Liver (tissue), 3 donors: ENCODE measurements around the gene IL17RB.

Experiments used
- EGR1 ChIP-seq, 2 donors: IDR thresholded peaks; 2 replicates each; pipeline ENCODE4 v1.6.1; 2016 to 2018; ENCODE audit warnings: antibody characterized with exemption in 2 of 2, low read depth in 2 of 2
- FOXA1 ChIP-seq: IDR thresholded peaks from 2 replicates; pipeline ENCODE4 v1.6.1; 2016; ENCODE audit warnings: antibody characterized with exemption
- HNF4A ChIP-seq, 2 donors: conservative IDR thresholded peaks; 2 replicates each; pipeline ENCODE4 v1.6.1; 2016; ENCODE audit warnings: antibody characterized with exemption in 2 of 2, mild to moderate bottlenecking in 2 of 2
- HNF4G ChIP-seq: IDR thresholded peaks from 2 replicates; pipeline ENCODE4 v1.6.1; 2016; ENCODE audit warnings: antibody characterized with exemption
- JUND ChIP-seq, 2 donors: IDR thresholded peaks; 2 replicates each; pipeline ENCODE4 v1.6.1; 2016; ENCODE audit warnings: antibody characterized with exemption in 2 of 2
- RAD21 ChIP-seq, 2 donors: IDR thresholded peaks; 2 replicates each; pipeline ENCODE4 v1.6.1; 2016; ENCODE audit warnings: antibody characterized with exemption in 2 of 2, mild to moderate bottlenecking in 2 of 2
- SP1 ChIP-seq: IDR thresholded peaks from 2 replicates; pipeline ENCODE4 v1.6.1; 2018; ENCODE audit warnings: antibody characterized with exemption, mild to moderate bottlenecking
- TAF1 ChIP-seq: conservative IDR thresholded peaks from 2 replicates; pipeline ENCODE4 v1.6.1; 2016; ENCODE audit warnings: antibody characterized with exemption, mild to moderate bottlenecking
- YY1 ChIP-seq: IDR thresholded peaks from 2 replicates; pipeline ENCODE4 v1.6.1; 2016; ENCODE audit warnings: antibody characterized with exemption, mild to moderate bottlenecking
- TF ChIP-seq, protein P1 (sequence below): fragments of 150-350 bp; IDR thresholded peaks from 2 replicates; pipeline ENCODE4 v1.5.1; 2017; ENCODE audit warnings: improper control_type of control experiment, low read depth, low read length; ENCODE audit not compliant: missing input control
- TF ChIP-seq, protein P2 (sequence below): IDR thresholded peaks from 2 replicates; pipeline ENCODE4 v1.6.1; 2016; ENCODE audit warnings: antibody characterized with exemption
- TF ChIP-seq, protein P3 (sequence below): IDR thresholded peaks from 2 replicates; pipeline ENCODE4 v1.6.1; 2016; ENCODE audit warnings: antibody characterized with exemption
- donor health status: healthy.
- donor health status: healthy.

DNA sequence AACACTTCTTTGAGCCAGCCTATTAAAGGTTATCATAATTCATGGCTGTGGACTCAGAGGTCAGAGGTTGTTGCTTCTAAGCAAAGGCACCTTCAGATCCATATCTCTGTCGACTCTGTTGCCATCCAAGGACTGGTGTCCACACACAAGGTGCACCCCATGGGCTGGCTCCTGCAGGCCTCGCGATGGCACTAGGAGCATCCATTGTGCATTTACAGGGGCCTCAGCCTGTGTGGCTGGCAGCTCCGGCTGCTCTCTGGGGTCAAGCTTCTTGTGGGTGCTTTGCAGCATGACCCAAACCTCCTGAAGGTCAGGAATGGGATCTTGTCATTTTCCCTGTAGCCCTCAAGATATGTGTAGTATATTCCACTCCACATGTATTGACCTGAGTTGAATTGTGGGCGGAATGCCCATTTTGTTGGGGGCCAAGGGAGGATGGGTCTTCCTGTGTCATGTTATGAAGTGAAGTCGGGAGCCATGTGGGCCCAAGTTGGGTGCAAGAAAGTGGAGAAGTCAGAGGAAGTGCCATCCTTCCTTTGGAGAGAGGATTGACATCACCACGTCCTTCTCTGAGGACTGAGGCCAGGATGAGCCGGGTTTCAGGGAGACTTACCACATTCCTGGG is 44.0 kb upstream of the IL17RB start:
- TF ChIP-seq, protein P1, sequence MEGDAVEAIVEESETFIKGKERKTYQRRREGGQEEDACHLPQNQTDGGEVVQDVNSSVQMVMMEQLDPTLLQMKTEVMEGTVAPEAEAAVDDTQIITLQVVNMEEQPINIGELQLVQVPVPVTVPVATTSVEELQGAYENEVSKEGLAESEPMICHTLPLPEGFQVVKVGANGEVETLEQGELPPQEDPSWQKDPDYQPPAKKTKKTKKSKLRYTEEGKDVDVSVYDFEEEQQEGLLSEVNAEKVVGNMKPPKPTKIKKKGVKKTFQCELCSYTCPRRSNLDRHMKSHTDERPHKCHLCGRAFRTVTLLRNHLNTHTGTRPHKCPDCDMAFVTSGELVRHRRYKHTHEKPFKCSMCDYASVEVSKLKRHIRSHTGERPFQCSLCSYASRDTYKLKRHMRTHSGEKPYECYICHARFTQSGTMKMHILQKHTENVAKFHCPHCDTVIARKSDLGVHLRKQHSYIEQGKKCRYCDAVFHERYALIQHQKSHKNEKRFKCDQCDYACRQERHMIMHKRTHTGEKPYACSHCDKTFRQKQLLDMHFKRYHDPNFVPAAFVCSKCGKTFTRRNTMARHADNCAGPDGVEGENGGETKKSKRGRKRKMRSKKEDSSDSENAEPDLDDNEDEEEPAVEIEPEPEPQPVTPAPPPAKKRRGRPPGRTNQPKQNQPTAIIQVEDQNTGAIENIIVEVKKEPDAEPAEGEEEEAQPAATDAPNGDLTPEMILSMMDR, result no peak
- TF ChIP-seq, protein P2, sequence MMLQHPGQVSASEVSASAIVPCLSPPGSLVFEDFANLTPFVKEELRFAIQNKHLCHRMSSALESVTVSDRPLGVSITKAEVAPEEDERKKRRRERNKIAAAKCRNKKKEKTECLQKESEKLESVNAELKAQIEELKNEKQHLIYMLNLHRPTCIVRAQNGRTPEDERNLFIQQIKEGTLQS, result no peak
- TF ChIP-seq YY1 (no peak), RAD21 (IDR thresholded peaks at IDR 0.05) (no peak), FOXA1 (no peak), JUND (IDR thresholded peaks at IDR 0.05) (no peak), HNF4A (conservative IDR thresholded peaks at IDR 0.05) (no peak), TAF1 (no peak), EGR1 (IDR thresholded peaks at IDR 0.05; ENCODE audit: low read depth in 2 of 2) (no peak), SP1 (no peak), HNF4G (no peak)
- TF ChIP-seq, protein P3, sequence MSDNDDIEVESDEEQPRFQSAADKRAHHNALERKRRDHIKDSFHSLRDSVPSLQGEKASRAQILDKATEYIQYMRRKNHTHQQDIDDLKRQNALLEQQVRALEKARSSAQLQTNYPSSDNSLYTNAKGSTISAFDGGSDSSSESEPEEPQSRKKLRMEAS, result no peak
